ENCODE measurements around the gene C1QTNF2. TPM values are rescaled to one million over a fixed set of nuclear protein-coding genes. Genes with fewer than 3 reads are reported as not detected.

C1QTNF2 gene
- total RNA-seq, 1 experiment from 2014 or later, result 0.39 TPM

- no peaks in the 10 kb centered on the region for H3K36me3 ChIP-seq (ENCODE audit: insufficient read depth, low read length, poor library complexity, severe bottlenecking)
- ChIA-PET POLR2A (ENCODE audit: low non-redundant PET) (no interaction called here), CTCF (interaction anchor here (0.6 kb wide), 1 partner anchor 12 kb away, joined by 3 read pairs; no protein-coding TSS in a partner anchor)
- no TSS peak for BruUV-seq (replicated peaks)
- no peak for TF ChIP-seq CTCF (conservative IDR thresholded peaks at IDR 0.05; ENCODE audit: low read depth, low read length)
- TF ChIP-seq EZH2 (IDR thresholded peaks at IDR 0.05; ENCODE audit: borderline replicate concordance, low read depth, low read length, poor library complexity, severe bottlenecking), result no peak
- H3K27ac ChIP-seq (ENCODE audit: low read depth, low read length, poor library complexity, severe bottlenecking), result no peak overlapping the region
- no peaks in the 10 kb centered on the region for H3K4me1 ChIP-seq (ENCODE audit: insufficient read depth, low read length, poor library complexity, severe bottlenecking)
- intact Hi-C loops (cut with micrococcal nuclease; ENCODE audit: unreplicated experiment), result no loop called here
- H3K9me3 ChIP-seq (ENCODE audit: low read depth, low read length, poor library complexity, severe bottlenecking), result no peaks in the 10 kb centered on the region
- no peak overlapping the region for H3K4me3 ChIP-seq (ENCODE audit: low read depth, low read length, poor library complexity, severe bottlenecking)
- no peaks in the 10 kb centered on the region for H3K27me3 ChIP-seq (replicated peaks; ENCODE audit: insufficient read depth, low read depth, low read length, poor library complexity)
- no peak for DNase-seq (ENCODE audit: low spot score)
These were observed 13.0 kb downstream of the C1QTNF2 start for GRCh38 chr5:160357394-160357793.

GRCh38 chr5:160356550-160357347 lies 13.7 kb downstream of the C1QTNF2 start:
- intact Hi-C loops (cut with micrococcal nuclease; ENCODE audit: unreplicated experiment), result no loop called here
- no peak overlapping the region for H3K27ac ChIP-seq (ENCODE audit: low read depth, low read length, poor library complexity, severe bottlenecking)
- BruUV-seq (replicated peaks), result no TSS peak
- CTCF ChIA-PET, result interaction anchor here (0.6 kb wide), 1 partner anchor 12 kb away, joined by 3 read pairs; no protein-coding TSS in a partner anchor
- no peak overlapping the region for H3K4me3 ChIP-seq (ENCODE audit: low read depth, low read length, poor library complexity, severe bottlenecking)
- no peaks in the 10 kb centered on the region for H3K36me3 ChIP-seq (ENCODE audit: insufficient read depth, low read length, poor library complexity, severe bottlenecking)
- H3K4me1 ChIP-seq (ENCODE audit: insufficient read depth, low read length, poor library complexity, severe bottlenecking), result no peaks in the 10 kb centered on the region
- DNase-seq (ENCODE audit: low spot score), result no peak
- H3K9me3 ChIP-seq (ENCODE audit: low read depth, low read length, poor library complexity, severe bottlenecking), result no peaks in the 10 kb centered on the region
- TF ChIP-seq EZH2 (IDR thresholded peaks at IDR 0.05; ENCODE audit: borderline replicate concordance, low read depth, low read length, poor library complexity, severe bottlenecking) (no peak), CTCF (conservative IDR thresholded peaks at IDR 0.05; ENCODE audit: low read depth, low read length) (no peak)
- POLR2A ChIA-PET (ENCODE audit: low non-redundant PET), result no interaction called here
- no peaks in the 10 kb centered on the region for H3K27me3 ChIP-seq (replicated peaks; ENCODE audit: insufficient read depth, low read depth, low read length, poor library complexity)

- H3K27ac ChIP-seq (ENCODE audit: low read depth, low read length, poor library complexity, severe bottlenecking), result no peak overlapping the region
- ChIA-PET CTCF (no interaction called here), POLR2A (ENCODE audit: low non-redundant PET) (no interaction called here)
- no peak for TF ChIP-seq EZH2 (IDR thresholded peaks at IDR 0.05; ENCODE audit: borderline replicate concordance, low read depth, low read length, poor library complexity, severe bottlenecking)
- no peak for TF ChIP-seq CTCF (conservative IDR thresholded peaks at IDR 0.05; ENCODE audit: low read depth, low read length)
- no peaks in the 10 kb centered on the region for H3K27me3 ChIP-seq (replicated peaks; ENCODE audit: insufficient read depth, low read depth, low read length, poor library complexity)
- intact Hi-C loops (cut with micrococcal nuclease; ENCODE audit: unreplicated experiment), result no loop called here
- DNase-seq (ENCODE audit: low spot score), result no peak
- H3K9me3 ChIP-seq (ENCODE audit: low read depth, low read length, poor library complexity, severe bottlenecking), result no peaks in the 10 kb centered on the region
- no TSS peak for BruUV-seq (replicated peaks)
- H3K4me1 ChIP-seq (ENCODE audit: insufficient read depth, low read length, poor library complexity, severe bottlenecking), result no peaks in the 10 kb centered on the region
- no peak overlapping the region for H3K4me3 ChIP-seq (ENCODE audit: low read depth, low read length, poor library complexity, severe bottlenecking)
- H3K36me3 ChIP-seq (ENCODE audit: insufficient read depth, low read length, poor library complexity, severe bottlenecking), result no peaks in the 10 kb centered on the region
These were observed 15.8 kb downstream of the C1QTNF2 start for GRCh38 chr5:160354666-160355065.

Data from A673 (cell line).